ENCODE data around the gene SLC15A3.

Gene SLC15A3

GRCh38 chr11:60889869-60890311 lies 62.1 kb downstream of the SLC15A3 start:
- no peak for DNase-seq (ENCODE audit: low spot score)

GRCh38 chr11:60887556-60887955 lies 64.4 kb downstream of the SLC15A3 start:
- DNase-seq (ENCODE audit: low spot score): peak; percentile 58

Data from kidney capillary endothelial cell (primary cell).